Neural crest cell (in vitro differentiated cells): ENCODE results near the gene TRIM14. TPM values are rescaled to one million over a fixed set of nuclear protein-coding genes. Genes with fewer than 3 reads are reported as not detected.

Source experiments
- DNase-seq: peaks from one replicate; pipeline ENCODE4 v3.0.0; 2021; ENCODE audit warnings: low read depth, mixed read lengths, low spot score
- H3K27ac Mint-ChIP-seq: one replicate; pipeline ENCODE4 v1.8.0; 2021; ENCODE audit warnings: mild to moderate bottlenecking, mixed read lengths; ENCODE audit not compliant: unreplicated experiment
- H3K27me3 Mint-ChIP-seq: 2 replicates; pipeline ENCODE4 v1.8.0; 2021; ENCODE audit warnings: low read depth, mild to moderate bottlenecking, mixed read lengths
- H3K36me3 Mint-ChIP-seq: 2 replicates; pipeline ENCODE4 v1.8.0; 2021; ENCODE audit warnings: low read depth, mild to moderate bottlenecking, mixed read lengths
- H3K4me1 Mint-ChIP-seq: 2 replicates; pipeline ENCODE4 v1.8.0; 2021; ENCODE audit warnings: mixed read lengths
- H3K4me3 Mint-ChIP-seq: one replicate; pipeline ENCODE4 v1.8.0; 2021; ENCODE audit warnings: mild to moderate bottlenecking, mixed read lengths
- H3K9me3 Mint-ChIP-seq: 2 replicates; pipeline ENCODE4 v1.8.0; 2021; ENCODE audit warnings: mixed read lengths
- total RNA-seq: library from RNA; stranded (reverse); gene quantifications from 2 replicates; pipeline ENCODE4 v1.2.1, GENCODE V29; 2021
- TF ChIP-seq, protein P1 (sequence below): fragments of 200-600 bp; sonication (generic); conservative IDR thresholded peaks from 2 replicates; pipeline ENCODE4 v1.5.0; 2021; ENCODE audit warnings: antibody characterized with exemption, mild to moderate bottlenecking

TRIM14 gene
- total RNA-seq, 1 donor from 2014 or later, result 11.2 TPM

DNA sequence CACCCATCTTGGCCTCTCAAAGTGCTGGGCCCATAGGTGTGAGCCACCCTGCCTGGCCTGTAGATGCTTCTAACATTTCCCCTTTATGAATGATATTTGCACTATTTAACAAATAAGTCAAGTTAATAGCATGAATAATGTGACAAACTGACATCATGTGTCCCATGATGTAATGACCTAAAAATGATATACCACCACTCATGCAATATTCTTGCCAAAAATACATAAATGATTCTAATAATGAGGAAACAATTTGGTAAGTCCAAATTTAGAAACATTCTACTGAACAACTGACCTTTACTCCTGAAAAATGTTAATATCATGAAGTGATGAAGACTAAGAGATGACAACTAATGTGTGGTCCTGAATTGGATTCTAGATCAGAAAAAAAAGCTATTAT, 33.5 kb upstream of the TRIM14 start:
- no peak overlapping the region for H3K4me3 Mint-ChIP-seq
- no peaks in the 10 kb centered on the region for H3K9me3 Mint-ChIP-seq
- H3K4me1 Mint-ChIP-seq, result peaks cover 8% of the 10 kb centered on the region
- DNase-seq, result no peak
- no peak overlapping the region for H3K27ac Mint-ChIP-seq
- no peaks in the 10 kb centered on the region for H3K36me3 Mint-ChIP-seq
- no peaks in the 10 kb centered on the region for H3K27me3 Mint-ChIP-seq
- TF ChIP-seq, protein P1, sequence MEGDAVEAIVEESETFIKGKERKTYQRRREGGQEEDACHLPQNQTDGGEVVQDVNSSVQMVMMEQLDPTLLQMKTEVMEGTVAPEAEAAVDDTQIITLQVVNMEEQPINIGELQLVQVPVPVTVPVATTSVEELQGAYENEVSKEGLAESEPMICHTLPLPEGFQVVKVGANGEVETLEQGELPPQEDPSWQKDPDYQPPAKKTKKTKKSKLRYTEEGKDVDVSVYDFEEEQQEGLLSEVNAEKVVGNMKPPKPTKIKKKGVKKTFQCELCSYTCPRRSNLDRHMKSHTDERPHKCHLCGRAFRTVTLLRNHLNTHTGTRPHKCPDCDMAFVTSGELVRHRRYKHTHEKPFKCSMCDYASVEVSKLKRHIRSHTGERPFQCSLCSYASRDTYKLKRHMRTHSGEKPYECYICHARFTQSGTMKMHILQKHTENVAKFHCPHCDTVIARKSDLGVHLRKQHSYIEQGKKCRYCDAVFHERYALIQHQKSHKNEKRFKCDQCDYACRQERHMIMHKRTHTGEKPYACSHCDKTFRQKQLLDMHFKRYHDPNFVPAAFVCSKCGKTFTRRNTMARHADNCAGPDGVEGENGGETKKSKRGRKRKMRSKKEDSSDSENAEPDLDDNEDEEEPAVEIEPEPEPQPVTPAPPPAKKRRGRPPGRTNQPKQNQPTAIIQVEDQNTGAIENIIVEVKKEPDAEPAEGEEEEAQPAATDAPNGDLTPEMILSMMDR, result no peak

DNA sequence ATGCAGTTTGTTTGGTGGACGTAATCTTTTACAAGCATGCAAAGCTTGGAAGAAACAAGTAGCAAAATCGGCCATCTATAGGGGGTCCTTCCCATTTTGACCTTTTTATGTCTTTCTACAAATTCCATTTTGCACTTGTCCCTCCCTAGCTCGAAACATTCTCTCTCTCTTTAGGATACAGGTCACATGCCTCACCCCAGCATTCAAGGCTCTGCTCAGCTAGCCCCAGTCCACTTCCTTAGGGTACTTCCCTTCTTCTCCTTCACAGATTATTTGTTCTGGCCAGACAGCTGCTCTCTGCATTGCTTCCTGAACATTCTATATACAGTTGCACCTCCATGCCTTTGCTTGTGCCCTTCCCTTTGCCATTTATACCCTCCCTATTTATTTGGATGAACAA, 31.7 kb upstream of the TRIM14 start:
- Mint-ChIP-seq H3K27ac (no peak overlapping the region), H3K9me3 (no peaks in the 10 kb centered on the region), H3K27me3 (no peaks in the 10 kb centered on the region), H3K4me1 (peaks cover 14% of the 10 kb centered on the region), H3K36me3 (no peaks in the 10 kb centered on the region), H3K4me3 (no peak overlapping the region)
- TF ChIP-seq, protein P1, result no peak
- DNase-seq, result no peak

GRCh38 chr9:98150164-98150563, 31.1 kb upstream of the TRIM14 start:
- peaks cover 14% of the 10 kb centered on the region for H3K4me1 Mint-ChIP-seq
- DNase-seq, result no peak
- H3K27ac Mint-ChIP-seq, result peak overlapping the region; percentile 7
- TF ChIP-seq, protein P1, result no peak
- H3K4me3 Mint-ChIP-seq, result no peak overlapping the region
- no peaks in the 10 kb centered on the region for H3K9me3 Mint-ChIP-seq
- H3K36me3 Mint-ChIP-seq, result no peaks in the 10 kb centered on the region
- H3K27me3 Mint-ChIP-seq, result no peaks in the 10 kb centered on the region

DNA sequence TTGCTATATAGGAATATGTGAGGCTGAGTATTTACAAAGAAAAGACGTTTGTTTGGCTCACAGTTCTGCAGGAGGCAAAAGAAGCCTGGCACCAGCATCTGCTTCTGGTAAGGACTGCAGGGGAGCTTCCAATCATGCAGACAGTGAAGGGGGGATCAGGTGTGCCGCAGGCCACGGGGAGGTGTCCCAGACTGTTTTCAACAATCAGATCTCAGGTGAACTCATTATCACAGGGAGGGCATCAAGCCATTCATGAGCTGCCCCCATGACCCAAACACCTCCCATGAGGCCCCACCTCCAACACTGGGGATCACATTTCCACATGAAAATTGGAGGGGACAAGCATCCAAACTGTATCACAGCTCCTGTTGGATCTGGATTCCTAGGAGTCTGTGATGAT, 30.4 kb upstream of the TRIM14 start:
- no peak for DNase-seq
- Mint-ChIP-seq H3K27ac (peak overlapping the region; percentile 62), H3K27me3 (no peaks in the 10 kb centered on the region), H3K9me3 (no peaks in the 10 kb centered on the region), H3K4me1 (peaks cover 14% of the 10 kb centered on the region), H3K36me3 (no peaks in the 10 kb centered on the region), H3K4me3 (no peak overlapping the region)
- TF ChIP-seq, protein P1, result no peak

DNA sequence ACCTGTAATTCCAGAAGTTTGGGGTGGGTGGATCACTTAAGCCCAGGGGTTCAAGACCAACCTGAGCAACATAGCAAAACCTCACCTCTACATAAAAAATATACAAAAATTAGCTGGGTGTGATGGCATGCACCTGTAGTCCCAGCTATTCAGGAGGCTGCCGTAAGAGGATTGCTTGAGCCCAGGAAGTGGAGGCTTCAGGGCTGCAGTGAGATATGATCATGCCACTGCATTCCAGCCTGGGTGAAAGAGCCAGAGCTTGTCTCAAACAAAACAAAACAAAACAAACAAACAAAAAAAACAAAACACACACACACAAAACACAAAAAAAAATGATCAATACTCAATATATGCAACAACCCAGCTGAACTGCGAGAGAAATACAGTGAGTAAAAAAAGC, 29.5 kb upstream of the TRIM14 start:
- H3K4me1 Mint-ChIP-seq, result peaks cover 17% of the 10 kb centered on the region
- H3K4me3 Mint-ChIP-seq, result no peak overlapping the region
- no peaks in the 10 kb centered on the region for H3K9me3 Mint-ChIP-seq
- TF ChIP-seq, protein P1, result no peak
- no peaks in the 10 kb centered on the region for H3K36me3 Mint-ChIP-seq
- H3K27ac Mint-ChIP-seq, result no peak overlapping the region
- no peaks in the 10 kb centered on the region for H3K27me3 Mint-ChIP-seq
- no peak for DNase-seq

GRCh38 chr9:98147582-98147981, 28.6 kb upstream of the TRIM14 start:
- DNase-seq, result no peak
- H3K27ac Mint-ChIP-seq, result no peak overlapping the region
- no peaks in the 10 kb centered on the region for H3K9me3 Mint-ChIP-seq
- no peak overlapping the region for H3K4me3 Mint-ChIP-seq
- TF ChIP-seq, protein P1, result no peak
- H3K4me1 Mint-ChIP-seq, result peaks cover 20% of the 10 kb centered on the region
- H3K27me3 Mint-ChIP-seq, result no peaks in the 10 kb centered on the region
- H3K36me3 Mint-ChIP-seq, result no peaks in the 10 kb centered on the region
